ENCODE results near the gene PTPN14. TPM values are rescaled to one million over a fixed set of nuclear protein-coding genes. Genes with fewer than 3 reads are reported as not detected.

Gene PTPN14
- total RNA-seq, 2 donors from 2014 or later, result 36.9 to 51.5 TPM

DNA sequence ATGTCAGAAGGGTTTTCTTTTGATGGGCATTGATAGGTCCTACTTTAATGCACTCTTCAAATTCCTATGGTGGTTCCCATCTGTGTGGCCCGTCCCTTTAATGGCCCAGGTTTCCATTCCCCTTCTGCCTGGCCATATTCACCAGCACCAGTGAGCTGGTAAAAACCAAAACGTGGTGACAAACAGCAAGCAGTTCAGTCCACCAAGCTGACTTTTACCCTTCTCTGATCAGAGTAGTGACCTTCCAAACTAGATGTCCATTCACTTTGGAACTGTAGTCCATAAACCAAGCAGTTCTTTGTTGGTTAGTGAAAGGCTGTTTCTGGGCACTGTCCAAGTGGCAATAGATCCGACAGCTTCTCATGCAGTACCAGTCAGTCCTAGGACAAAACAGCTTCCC lies 209.9 kb downstream of the PTPN14 start:
- intact Hi-C loops (cut with DNase I), result no loop called here
- DNase-seq (ENCODE audit: low spot score), result no peak

DNA sequence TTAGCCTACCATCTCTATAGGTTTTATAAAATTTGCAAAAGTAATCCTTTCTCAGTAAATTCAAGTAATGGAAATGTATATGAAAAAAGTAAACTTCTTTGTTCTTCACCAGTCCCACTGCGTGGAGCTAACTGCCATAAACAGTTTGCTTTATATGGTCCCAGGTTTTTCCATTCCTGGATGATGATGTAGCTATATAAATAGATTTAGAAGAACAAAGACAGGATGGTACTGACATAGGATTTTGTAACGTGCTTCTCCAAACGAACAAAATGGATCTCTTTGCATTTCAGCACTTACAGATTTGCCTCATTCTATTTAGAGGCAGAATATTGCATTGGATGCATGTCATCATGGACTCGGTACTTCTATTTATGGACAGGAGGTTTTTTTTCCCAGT lies 213.2 kb downstream of the PTPN14 start:
- no peak for DNase-seq (ENCODE audit: low spot score)
- intact Hi-C loops (cut with DNase I), result loop anchor here in 1 of 2 donors (10.0 kb wide), 1 partner anchor 247 kb away; no protein-coding TSS in a partner anchor

DNA sequence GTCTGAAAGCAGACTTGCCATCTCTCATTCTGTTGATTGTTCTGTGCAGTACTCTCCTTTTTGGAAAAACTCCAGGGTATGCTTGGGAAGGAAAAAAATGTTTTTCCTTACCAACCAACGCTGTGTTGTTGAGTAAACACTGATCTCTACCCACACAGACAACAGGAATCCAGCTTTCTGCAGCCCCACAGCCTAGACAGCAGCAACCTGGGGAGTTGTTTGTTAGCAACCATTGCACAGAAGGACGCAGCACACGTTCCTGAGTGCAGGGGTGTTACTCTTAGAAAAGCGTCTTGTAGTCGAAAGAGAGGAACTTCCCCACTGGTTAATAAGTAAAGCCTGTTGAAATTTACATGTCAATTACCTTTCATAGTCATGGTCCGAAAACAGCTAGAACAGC lies 213.9 kb downstream of the PTPN14 start:
- intact Hi-C loops (cut with DNase I), result loop anchor here in 1 of 2 donors (10.0 kb wide), 1 partner anchor 247 kb away; no protein-coding TSS in a partner anchor
- DNase-seq (ENCODE audit: low spot score), result no peak

DNA sequence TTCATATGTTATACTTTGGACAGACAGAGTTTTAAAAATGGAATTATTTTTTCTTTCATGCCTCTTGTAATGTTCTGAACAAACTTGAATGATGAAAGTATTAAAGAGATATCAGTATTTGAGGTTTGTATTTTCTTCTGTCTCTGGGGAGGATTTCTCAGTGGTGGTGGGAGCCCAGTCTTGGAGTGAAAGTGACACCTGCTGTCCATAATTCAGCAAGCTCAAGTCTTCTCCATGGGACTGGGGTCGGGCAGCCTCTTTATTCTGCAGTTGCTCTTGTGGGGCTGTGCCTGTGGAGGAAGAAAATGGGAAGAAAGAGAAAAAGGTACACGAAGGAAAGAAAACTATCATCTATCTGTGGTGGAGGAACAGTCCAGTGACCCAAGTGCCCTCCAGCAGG lies 214.4 kb downstream of the PTPN14 start:
- no peak for DNase-seq (ENCODE audit: low spot score)
- intact Hi-C loops (cut with DNase I), result loop anchor here in 1 of 2 donors (10.0 kb wide), 1 partner anchor 248 kb away; no protein-coding TSS in a partner anchor

DNA sequence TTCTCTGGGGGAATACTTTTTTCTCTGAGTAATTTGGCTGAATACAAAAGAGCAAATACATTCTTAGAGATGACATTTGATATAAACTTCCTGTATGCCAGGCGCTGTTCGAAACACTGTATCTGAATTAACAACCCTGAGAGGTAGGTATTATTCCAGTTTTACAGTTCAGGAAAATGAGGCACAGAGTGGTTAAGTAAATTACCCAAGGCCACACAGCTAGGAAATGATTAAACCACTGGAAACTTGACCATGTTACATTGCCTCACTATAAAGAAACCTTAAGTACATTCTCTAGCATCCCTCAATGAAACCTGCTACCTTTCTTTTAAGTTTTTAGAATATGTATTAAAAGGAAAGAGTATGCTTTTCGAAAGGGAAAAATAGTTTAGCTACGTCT lies 215.8 kb downstream of the PTPN14 start:
- intact Hi-C loops (cut with DNase I), result loop anchor here in 1 of 2 donors (10.0 kb wide), 1 partner anchor 249 kb away; no protein-coding TSS in a partner anchor

DNA sequence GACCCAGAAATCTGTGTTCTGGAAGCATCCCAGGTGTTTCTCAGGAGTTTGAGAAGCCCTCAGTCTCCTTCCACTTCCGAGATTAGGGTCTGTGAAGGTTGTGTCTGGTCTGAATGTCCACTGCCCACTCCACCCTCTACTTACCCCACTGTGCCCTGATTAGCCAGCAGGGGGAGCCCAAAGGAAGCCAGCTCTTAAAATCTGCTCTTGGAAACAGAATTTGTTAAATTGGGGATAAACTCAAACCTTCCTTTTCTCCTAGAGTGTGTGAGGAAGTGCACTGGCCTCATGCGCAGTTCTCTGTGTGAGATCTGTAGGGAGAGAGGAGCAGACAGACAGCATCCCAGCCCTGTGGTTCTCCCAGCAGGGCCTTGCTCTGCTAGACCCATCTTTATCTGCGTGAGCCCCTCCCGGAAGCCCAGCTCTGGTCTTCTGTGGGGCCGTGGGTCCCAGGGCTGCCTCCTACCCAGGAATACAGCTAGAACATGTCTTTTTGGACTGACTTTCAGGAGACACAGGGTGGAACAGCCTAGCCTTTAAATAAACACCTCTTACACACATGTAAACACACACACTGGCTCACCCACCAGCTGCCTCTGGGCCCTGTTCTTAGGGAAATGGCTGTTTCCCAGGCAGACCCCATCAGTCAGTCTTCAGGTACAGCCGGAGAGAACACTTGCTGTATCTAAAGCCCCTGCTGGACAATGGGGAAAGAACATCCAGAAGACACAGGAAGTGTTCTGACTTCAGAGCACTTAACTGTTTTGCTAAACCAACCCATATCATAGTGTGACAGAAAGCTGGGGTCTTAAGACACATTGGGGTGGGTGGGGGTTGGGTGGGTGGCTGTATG lies 218.2 kb downstream of the PTPN14 start:
- no peak for DNase-seq (ENCODE audit: low spot score)

More for the DNA sequence above, 215.8 kb downstream of the PTPN14 start:
- DNase-seq (ENCODE audit: low spot score), result no peak

DNA sequence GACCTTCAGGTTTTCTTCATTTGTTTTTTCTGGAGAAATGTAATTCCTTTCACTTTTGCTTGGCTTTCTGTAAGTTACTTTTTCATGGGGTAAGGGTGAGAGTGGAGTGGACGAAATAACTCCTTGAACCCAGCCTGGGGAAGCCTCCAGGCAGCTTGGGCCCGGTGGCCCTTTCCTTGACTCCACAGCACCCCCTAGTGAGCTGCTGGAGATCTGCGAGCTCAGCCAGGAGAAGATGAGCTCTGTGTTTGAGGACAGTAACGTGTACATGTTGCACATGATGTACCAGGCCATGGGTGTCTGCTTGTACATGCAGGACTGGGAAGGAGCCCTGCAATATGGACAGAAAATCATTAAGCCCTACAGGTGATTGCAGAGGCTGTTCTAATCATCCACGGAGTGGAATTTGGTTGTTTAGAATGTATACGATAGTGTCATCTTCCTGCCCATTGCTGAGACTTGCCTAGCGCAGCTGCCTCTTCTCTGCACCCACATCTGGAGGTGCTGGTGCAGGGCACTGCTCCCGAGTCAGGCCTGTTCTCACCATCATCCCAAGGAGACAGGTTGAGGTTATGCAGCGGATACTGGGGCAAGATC lies 219.5 kb downstream of the PTPN14 start:
- intact Hi-C loops (cut with DNase I), result loop anchor here (2.0 to 10.0 kb wide), 2 partner anchors 253 kb away; no protein-coding TSS in a partner anchor

More for the DNA sequence above, 218.2 kb downstream of the PTPN14 start:
- intact Hi-C loops (cut with DNase I), result loop anchor here (2.0 to 10.0 kb wide), 2 partner anchors 252 kb away; no protein-coding TSS in a partner anchor

DNA sequence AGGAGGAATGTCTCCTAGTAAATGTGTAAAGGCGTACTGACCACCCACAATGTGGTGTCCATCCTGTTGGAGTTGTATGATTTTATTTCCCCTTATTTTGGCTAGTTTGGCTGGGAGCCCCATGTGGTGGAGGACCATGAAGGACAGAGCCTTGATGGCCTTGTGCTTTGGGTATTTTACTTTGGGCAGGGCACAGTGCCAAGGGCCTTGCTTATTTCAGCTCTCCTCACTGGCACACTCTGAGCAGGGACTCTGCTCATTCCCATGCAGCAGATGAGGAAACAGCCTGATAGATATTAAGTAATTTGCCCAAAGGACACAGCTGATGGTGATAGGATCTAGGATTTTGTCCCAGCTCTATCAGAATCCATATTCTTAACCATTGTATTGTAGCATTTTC lies 220.2 kb downstream of the PTPN14 start:
- no peak for DNase-seq (ENCODE audit: low spot score)

More for the DNA sequence above, 219.5 kb downstream of the PTPN14 start:
- no peak for DNase-seq (ENCODE audit: low spot score)

DNA sequence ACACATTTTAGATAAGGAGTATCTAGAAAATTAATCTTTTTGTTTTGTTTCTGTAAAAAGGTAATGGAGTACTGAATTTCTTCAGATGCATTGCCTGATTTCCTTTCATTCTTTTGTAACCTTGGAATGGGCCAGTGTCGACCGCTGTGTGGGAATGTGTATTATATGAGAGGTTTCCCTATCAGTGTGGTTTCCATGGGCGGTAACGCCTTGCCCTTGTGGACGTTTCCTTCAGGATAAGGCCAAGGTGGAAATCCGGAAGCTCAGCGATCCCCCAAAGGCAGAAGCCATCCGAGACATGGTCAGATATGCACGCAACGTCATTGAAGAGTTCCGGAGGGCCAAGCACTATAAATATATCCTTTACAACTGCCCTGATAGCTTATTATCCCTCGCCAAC lies 220.7 kb downstream of the PTPN14 start:
- intact Hi-C loops (cut with DNase I), result loop anchor here in 1 of 2 donors (10.0 kb wide), 1 partner anchor 254 kb away; no protein-coding TSS in a partner anchor
- DNase-seq (ENCODE audit: low spot score), result no peak

More for the DNA sequence above, 220.2 kb downstream of the PTPN14 start:
- intact Hi-C loops (cut with DNase I), result loop anchor here in 1 of 2 donors (10.0 kb wide), 1 partner anchor 254 kb away; no protein-coding TSS in a partner anchor

DNA sequence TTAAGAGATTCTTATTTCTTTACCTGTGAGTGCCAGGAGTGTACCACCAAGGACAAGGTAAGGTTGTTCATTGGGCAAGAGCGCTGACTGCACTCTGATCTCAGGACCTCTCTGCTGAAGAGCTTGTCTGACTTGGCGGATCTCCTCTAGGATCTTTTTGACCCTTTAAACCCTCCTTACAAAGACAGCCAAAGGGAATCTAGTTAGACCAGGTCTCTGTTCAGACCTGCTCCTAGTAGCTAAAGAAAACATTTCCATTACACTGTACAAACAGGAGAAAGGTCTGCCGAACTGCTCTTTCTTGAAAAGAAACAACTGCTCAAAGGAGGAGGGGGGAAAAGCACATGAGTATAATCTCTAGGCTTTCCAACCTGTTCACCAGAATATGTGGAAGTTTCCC lies 221.2 kb downstream of the PTPN14 start:
- intact Hi-C loops (cut with DNase I), result loop anchor here in 1 of 2 donors (10.0 kb wide), 1 partner anchor 255 kb away; no protein-coding TSS in a partner anchor
- DNase-seq (ENCODE audit: low spot score), result no peak

DNA sequence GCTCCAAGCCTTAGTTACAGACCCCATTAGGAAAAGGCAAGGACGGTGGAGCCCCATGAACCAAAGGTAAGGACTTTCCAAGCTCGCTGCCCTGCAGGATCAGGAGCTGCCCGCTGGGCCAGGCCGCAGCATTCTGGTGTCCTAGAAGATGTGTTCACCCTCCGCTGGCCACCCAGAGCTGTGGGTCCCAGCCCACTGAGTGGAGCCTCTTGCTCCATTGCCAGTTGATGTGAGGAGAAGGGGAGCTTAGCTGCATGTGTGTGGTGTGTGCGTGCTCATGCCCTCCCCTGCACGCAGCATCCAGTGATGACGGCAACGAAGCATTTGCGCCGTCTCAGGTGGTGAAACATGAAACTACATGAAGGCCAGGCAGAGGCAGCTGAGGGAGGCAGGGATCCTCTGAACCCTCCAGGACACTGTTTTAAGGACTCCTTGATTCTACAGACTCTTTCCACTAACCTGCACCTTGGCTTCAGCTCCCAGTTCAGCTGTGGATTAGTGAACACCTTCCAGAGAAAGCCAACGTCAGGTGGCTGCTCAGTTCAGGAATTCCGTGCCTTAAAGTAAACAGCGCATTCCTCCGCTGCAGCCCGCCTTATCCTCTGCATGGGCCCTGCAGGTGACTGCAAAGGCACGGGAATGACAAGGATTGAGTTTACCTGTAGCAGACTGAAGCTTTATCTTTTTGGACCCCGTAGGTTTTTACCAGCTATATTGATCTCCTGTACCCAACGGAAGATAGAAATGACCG lies 221.8 kb downstream of the PTPN14 start:
- intact Hi-C loops (cut with DNase I), result loop anchor here in 1 of 2 donors (5.0 to 10.0 kb wide), 2 partner anchors 67 to 255 kb away; no protein-coding TSS in a partner anchor
- no peak for DNase-seq (ENCODE audit: low spot score)

DNA sequence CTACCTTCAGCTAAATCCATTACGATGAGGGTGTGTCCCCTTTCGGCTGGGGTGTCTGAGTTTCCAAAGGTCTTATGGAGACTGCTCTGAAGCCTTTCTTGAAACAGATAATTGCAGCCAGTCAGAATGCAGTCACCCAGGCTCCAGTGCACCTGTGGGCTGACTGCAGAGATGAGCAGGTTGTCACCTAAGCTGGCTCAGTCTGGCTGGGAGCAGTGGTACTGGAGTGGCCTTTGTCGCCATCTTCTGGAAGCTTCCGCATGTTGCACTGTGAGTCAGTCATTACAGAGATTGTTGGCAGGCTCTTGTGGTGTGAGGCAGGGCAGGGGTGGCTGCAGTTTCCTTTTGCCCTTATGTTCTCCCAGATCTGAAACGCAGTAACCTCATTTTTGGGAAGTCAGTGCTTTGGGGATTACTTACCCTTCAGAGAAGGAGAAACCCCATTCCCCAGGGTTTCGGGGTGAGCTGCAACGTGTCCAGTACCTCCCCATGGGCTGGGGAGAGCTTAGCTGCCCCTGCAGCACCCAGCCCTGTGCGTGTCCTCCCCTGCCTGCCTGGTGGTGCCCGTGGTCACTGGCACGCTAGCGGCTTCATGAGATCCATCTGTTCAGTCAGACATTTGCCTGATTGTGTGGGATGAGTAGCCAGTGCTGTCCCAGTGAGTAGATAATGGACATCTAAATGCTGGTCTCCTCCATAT lies 222.5 kb downstream of the PTPN14 start:
- intact Hi-C loops (cut with DNase I), result loop anchor here in 1 of 2 donors (5.0 kb wide), 1 partner anchor 67 kb away; no protein-coding TSS in a partner anchor
- peak; percentile 89 for DNase-seq (ENCODE audit: low spot score)

DNA sequence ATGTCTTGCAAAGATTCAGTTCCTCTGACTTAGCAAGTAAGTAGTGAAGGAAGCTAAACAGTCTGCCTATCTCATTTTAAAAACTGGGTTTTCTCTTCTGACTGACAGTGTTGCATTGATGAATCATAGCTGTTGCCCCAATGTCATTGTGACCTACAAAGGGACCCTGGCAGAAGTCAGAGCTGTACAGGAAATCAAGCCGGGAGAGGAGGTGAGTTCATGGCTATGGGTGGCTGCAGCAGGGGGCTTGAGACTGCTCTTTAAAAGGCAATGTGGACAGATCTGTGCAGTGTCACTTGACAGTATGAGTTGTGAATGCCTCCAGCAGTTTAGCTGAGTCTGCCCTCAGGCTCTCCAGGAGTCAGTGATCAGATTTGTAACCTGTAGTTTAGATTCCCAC lies 223.9 kb downstream of the PTPN14 start:
- intact Hi-C loops (cut with DNase I), result loop anchor here (2.0 to 5.0 kb wide), 2 partner anchors 65 kb away; no protein-coding TSS in a partner anchor
- no peak for DNase-seq (ENCODE audit: low spot score)

DNA sequence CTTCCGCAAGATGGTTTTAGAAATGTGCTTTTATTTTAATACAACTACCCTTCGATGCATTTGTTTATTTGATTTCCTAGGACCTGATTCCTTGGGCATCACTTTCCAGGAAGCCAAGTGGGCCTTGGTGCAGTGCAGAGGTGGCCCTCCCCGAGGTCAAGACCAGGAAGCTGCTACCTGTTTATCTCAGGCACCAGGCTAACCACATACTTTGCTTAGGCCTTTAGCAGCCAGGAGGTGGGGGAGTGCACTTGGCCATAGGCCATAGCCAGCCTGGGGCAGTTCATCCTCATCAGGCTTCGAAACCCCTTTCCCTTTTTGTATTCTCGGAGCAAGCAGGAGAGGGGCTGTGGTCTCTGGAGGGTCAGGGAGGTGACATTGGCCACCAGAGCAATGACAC lies 225.0 kb downstream of the PTPN14 start:
- no peak for DNase-seq (ENCODE audit: low spot score)
- intact Hi-C loops (cut with DNase I), result loop anchor here (2.0 to 5.0 kb wide), 2 partner anchors 64 kb away; no protein-coding TSS in a partner anchor

DNA sequence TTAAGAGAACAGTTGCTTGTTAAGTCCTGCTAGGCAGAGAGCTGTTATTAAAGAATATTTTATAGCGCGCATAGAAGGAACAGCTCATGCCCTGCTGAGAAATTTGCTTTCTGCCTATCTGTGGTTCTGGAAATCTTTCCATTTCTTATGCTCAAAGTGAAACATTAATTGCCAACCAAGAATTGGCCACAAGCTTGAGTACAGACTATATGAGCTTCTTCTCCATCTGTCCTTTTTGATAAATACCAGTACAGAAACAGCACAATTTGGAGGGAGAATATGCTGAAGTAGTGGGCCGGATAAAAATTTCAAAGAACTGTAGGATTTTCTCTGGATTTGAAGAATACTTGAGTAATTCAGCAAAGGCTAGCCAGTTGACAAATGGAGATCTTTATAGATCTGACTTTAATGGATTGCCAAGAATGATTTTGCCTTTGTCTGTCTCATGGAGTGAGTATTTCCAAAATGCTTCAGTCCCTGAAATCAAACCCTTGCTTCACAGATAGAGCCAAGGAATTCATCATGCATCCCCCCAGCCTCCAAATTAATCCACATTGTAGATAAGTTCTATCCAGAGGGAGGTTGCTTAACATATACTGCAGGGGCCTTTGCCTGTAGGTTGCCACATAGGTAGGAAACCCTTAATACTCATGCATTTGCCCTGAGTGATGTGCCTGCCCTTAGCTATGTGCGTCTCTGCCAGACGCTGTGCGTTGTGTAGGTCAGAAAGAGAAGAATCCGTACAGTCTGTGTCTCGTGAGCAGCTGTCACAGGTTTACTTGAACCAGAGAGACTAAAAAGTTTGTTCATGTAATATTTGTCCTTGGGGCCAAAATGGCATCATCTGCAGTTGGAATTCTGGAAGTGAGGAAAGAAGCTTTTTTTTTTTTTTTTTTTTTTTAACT lies 226.3 kb downstream of the PTPN14 start:
- no peak for DNase-seq (ENCODE audit: low spot score)
- intact Hi-C loops (cut with DNase I), result loop anchor here in 1 of 2 donors (5.0 kb wide), 1 partner anchor 63 kb away; no protein-coding TSS in a partner anchor

DNA sequence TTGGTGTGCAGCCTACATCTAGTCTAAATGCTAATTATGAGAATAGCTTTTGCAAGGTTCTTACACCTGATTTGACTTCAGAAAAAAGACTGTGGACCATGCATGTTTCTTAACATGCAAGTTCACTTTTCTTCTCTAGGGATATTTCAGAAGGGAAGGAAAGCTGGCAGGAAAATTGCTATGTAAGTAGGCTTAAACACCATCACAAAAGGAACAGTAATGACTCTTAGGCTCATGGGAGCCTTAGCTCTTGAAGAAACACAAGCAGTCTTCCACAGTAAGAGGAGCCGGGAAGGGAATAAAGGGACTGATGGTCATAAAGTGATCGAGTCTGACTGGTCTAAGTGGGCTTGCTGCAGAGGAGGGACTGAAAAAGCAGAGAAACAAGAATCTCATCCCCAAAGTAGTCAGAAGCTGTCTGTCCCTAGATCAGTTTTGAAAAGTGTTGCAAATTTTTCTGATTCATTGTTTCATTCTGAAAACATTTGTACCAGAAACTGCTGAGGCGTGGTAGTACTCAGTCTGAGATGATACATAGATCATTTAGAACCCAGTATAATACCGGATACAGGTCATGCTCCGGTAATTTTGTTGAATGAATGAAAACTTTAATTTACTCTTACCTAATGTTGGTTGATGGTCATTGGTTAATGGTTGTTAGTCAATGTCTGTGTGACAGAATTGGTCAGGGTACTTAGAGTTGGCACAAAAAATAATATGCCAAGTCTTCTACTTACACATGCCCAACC lies 229.5 kb downstream of the PTPN14 start:
- DNase-seq (ENCODE audit: low spot score), result no peak
- intact Hi-C loops (cut with DNase I), result no loop called here

DNA sequence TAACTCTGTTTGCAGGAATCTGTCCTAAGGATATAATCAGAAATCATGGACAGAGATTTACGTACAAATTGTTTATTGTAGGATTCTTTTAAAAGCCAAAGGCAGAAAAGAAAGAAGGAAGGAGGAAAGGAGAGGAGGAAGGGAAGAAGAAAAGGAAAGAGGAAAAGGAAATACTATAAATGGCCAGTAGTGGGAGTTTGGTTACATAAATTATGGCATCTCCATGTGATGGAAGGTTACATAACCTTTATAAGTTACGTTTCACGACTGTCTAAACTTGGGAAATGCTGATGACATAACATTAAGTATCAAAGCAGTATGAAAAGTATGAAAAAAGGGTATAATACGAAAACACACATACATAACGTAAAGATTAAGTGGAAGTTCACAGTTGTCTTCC lies 231.5 kb downstream of the PTPN14 start:
- no peak for DNase-seq (ENCODE audit: low spot score)
- intact Hi-C loops (cut with DNase I), result no loop called here

Data from posterior vena cava (tissue), 2 donors.